H1 (cell line): ENCODE data around the gene STOML2. TPM values are rescaled to one million over a fixed set of nuclear protein-coding genes. Genes with fewer than 3 reads are reported as not detected.
A peak's percentile ranks its signal among the peaks of the same experiment; 100 is the strongest.

Experiments used
- BCL11A ChIP-seq, 2 experiments: IDR thresholded peaks; one replicate each; pipeline ENCODE4 v1.6.1; 2011; ENCODE audit warnings: low read depth in 2 of 2, low read length in 2 of 2, mild to moderate bottlenecking in 2 of 2
- BRCA1 ChIP-seq: IDR thresholded peaks from 2 replicates; pipeline ENCODE4 v1.6.1; 2012; ENCODE audit warnings: low read depth, low read length, improper control_type of control experiment
- CHD1 ChIP-seq: IDR thresholded peaks from 2 replicates; pipeline ENCODE4 v1.6.1; 2012; ENCODE audit warnings: low read depth, low read length, improper control_type of control experiment
- CREB1 ChIP-seq: IDR thresholded peaks from 2 replicates; pipeline ENCODE4 v1.6.1; 2012; ENCODE audit warnings: inconsistent platforms
- HDAC2 ChIP-seq, 2 experiments: fragments of 300-600 bp in 1 of 2; sonication (generic) in 1 of 2; IDR thresholded peaks; 2 replicates each; pipeline ENCODE4 v1.6.1; 2011 to 2012; ENCODE audit warnings: low read depth in 2 of 2, low read length in 2 of 2, mild to moderate bottlenecking in 2 of 2, moderate library complexity in 2 of 2, borderline replicate concordance in 1 of 2, inconsistent platforms in 1 of 2
- JUND ChIP-seq: IDR thresholded peaks from 2 replicates; pipeline ENCODE4 v1.6.1; 2011; ENCODE audit warnings: mild to moderate bottlenecking, improper control_type of control experiment, low read length
- KDM1A ChIP-seq: fragments of 200-600, 300-600 bp; sonication (generic); IDR thresholded peaks from 2 replicates; pipeline ENCODE4 v1.7.1; 2016; ENCODE audit warnings: mild to moderate bottlenecking, low read length, borderline replicate concordance
- KDM4A ChIP-seq: IDR thresholded peaks from one replicate; pipeline ENCODE4 v1.7.1; 2012; ENCODE audit warnings: low read depth, mild to moderate bottlenecking, moderate library complexity, low read length, inconsistent platforms; ENCODE audit not compliant: severe bottlenecking
- MAX ChIP-seq: IDR thresholded peaks from 2 replicates; pipeline ENCODE4 v1.6.1; 2012; ENCODE audit warnings: inconsistent platforms
- NRF1 ChIP-seq: IDR thresholded peaks from 2 replicates; pipeline ENCODE4 v1.6.1; 2011; ENCODE audit warnings: mild to moderate bottlenecking, low read depth, low read length, improper control_type of control experiment
- POLR2AphosphoS5 ChIP-seq: IDR thresholded peaks from 2 replicates; pipeline ENCODE4 v1.6.1; 2011; ENCODE audit warnings: low read depth, low read length
- RFX5 ChIP-seq: IDR thresholded peaks from 2 replicates; pipeline ENCODE4 v1.6.1; 2011; ENCODE audit warnings: low read depth, low read length, improper control_type of control experiment, borderline replicate concordance
- RNF2 ChIP-seq: fragments of 200-900, 300-1000 bp; sonication (generic); IDR thresholded peaks from 2 replicates; pipeline ENCODE4 v1.7.1; 2016; ENCODE audit warnings: borderline replicate concordance, low read depth, mild to moderate bottlenecking, antibody characterized with exemption, low read length; ENCODE audit not compliant: poor library complexity, severe bottlenecking; ENCODE audit errors: missing control alignments
- SAP30 ChIP-seq: fragments of 300-600 bp; sonication (generic); IDR thresholded peaks from 2 replicates; pipeline ENCODE4 v1.7.1; 2012; ENCODE audit warnings: low read length, moderate library complexity, mild to moderate bottlenecking, inconsistent platforms; ENCODE audit not compliant: insufficient read depth, insufficient replicate concordance
- SIRT6 ChIP-seq: IDR thresholded peaks from one replicate; pipeline ENCODE4 v1.7.1; 2012; ENCODE audit warnings: low read length, inconsistent platforms
- SIX5 ChIP-seq: IDR thresholded peaks from 2 replicates; pipeline ENCODE4 v1.6.1; 2011; ENCODE audit warnings: mild to moderate bottlenecking, low read depth, low read length
- SP4 ChIP-seq: IDR thresholded peaks from 2 replicates; pipeline ENCODE4 v1.6.1; 2012; ENCODE audit warnings: low read length, inconsistent platforms
- SRF ChIP-seq: IDR thresholded peaks from 2 replicates; pipeline ENCODE4 v1.6.1; 2011; ENCODE audit warnings: mild to moderate bottlenecking, low read depth, low read length, moderate library complexity
- TAF1 ChIP-seq: IDR thresholded peaks from 2 replicates; pipeline ENCODE4 v1.6.1; 2011; ENCODE audit warnings: mild to moderate bottlenecking, low read depth, low read length
- TAF7 ChIP-seq: optimal IDR thresholded peaks from 2 replicates; pipeline ENCODE3; 2011; ENCODE audit warnings: low read depth, mild to moderate bottlenecking, inconsistent platforms, low read length, moderate library complexity, borderline replicate concordance
- TBP ChIP-seq: IDR thresholded peaks from 2 replicates; pipeline ENCODE4 v1.6.1; 2011; ENCODE audit warnings: low read depth, low read length, improper control_type of control experiment
- TCF12 ChIP-seq: IDR thresholded peaks from 2 replicates; pipeline ENCODE4 v1.6.1; 2011; ENCODE audit warnings: low read depth, mild to moderate bottlenecking, low read length
- YY1 ChIP-seq: IDR thresholded peaks from 2 replicates; pipeline ENCODE4 v1.6.1; 2011; ENCODE audit warnings: low read depth, mild to moderate bottlenecking, low read length
- polyA plus RNA-seq, 7 experiments: library from polyadenylated mRNA; depleted of rRNA in 3 of 7; stranded (reverse) in 5 of 7; unstranded in 2 of 7; fragments of >200 nt in 5 of 7; fragments of 200-250 nt in 2 of 7; gene quantifications; 1 replicate in 5 of 7; 2 replicates in 1 of 7; 4 replicates in 1 of 7; pipeline versions ENCODE4 v1.2.1 to v1.2.3, GENCODE V29; 2011 to 2013; ENCODE audit warnings: missing spikeins in 2 of 7, mixed read lengths in 2 of 7
- total RNA-seq: library from RNA; stranded (reverse); fragmentation: NEBNext Ultra II Directional; extraction: Animal tissue kit (Norgen Biotek cat#: 25700); gene quantifications from 2 replicates; pipeline ENCODE4 v1.2.1, GENCODE V29; 2021
- TF ChIP-seq, protein P1 (sequence below): IDR thresholded peaks from 2 replicates; pipeline ENCODE4 v1.6.1; 2011; ENCODE audit warnings: low read depth, mild to moderate bottlenecking, low read length; ENCODE audit not compliant: insufficient read depth

STOML2 gene
- total and polyA plus RNA-seq, 2 of the 8 experiments (the other 6 are each of a cell fraction or from before 2014, with no cell fraction given), result 203 to 256 TPM

GRCh38 chr9:35079426-35080341 is 23.2 kb downstream of the STOML2 start, which contains the start of gene FANCG (continued):
- TF ChIP-seq, protein P1, sequence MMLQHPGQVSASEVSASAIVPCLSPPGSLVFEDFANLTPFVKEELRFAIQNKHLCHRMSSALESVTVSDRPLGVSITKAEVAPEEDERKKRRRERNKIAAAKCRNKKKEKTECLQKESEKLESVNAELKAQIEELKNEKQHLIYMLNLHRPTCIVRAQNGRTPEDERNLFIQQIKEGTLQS, result no peak
- TF ChIP-seq SAP30 (peak; percentile 8), JUND (no peak), SRF (no peak), NRF1 (no peak), CREB1 (no peak), SP4 (peak; percentile 53; the same call in 1 of the 2 replicates), CHD1 (no peak; the same call in 1 of the 2 replicates), YY1 (0 out of 2 replicates have a peak, but pooled peaks have one; percentile 25), HDAC2 (IDR thresholded peaks at IDR 0.05; ENCODE audit: borderline replicate concordance in 1 of 2, low read depth in 2 of 2, low read length in 2 of 2) (peak; percentile 75 to 94; a peak in 1 of 4 replicates), TBP (peak; percentile 62), TCF12 (no peak), POLR2AphosphoS5 (peak; percentile 87), SIX5 (peak; percentile 54), MAX (peak; percentile 66), TAF7 (peak; percentile 19), KDM4A (peak; percentile 46), TAF1 (peak; percentile 83), RFX5 (no peak), RNF2 (no peak), SIRT6 (no peak), BCL11A (IDR thresholded peaks at IDR 0.05; ENCODE audit: low read depth in 2 of 2, low read length in 2 of 2) (no peak), BRCA1 (peak; percentile 1; the same call in 1 of the 2 replicates), KDM1A (no peak)
